ENCODE results near the gene KCNAB1.

Gene KCNAB1

GRCh38 chr3:156577736-156578135, 457.4 kb downstream of the KCNAB1 start:
- Histone ChIP-seq H3K79me2 (ENCODE audit: insufficient read depth, low read length) (no peaks in the 10 kb centered on the region), H3K27ac (ENCODE audit: low read depth, low read length, poor library complexity, severe bottlenecking) (no peak overlapping the region), H4K20me1 (ENCODE audit: insufficient read depth, low read length) (no peaks in the 10 kb centered on the region), H3K4me2 (ENCODE audit: low read length) (no peak overlapping the region), H3K4me3 (ENCODE audit: low read depth, low read length, poor library complexity, severe bottlenecking) (no peak overlapping the region), H3K4me1 (ENCODE audit: insufficient read depth, low read length, severe bottlenecking) (no peaks in the 10 kb centered on the region), H3K36me3 (ENCODE audit: insufficient read depth, low read length) (no peaks in the 10 kb centered on the region), H3F3A (ENCODE audit: insufficient read depth, low read length) (no peaks in the 10 kb centered on the region), H3K9me2 (ENCODE audit: low read depth, low read length) (no peaks in the 10 kb centered on the region), H3K9ac (ENCODE audit: low read length) (no peak overlapping the region), H2AFZ (ENCODE audit: low read length) (no peak overlapping the region), H3K27me3 (ENCODE audit: insufficient read depth, low read length) (no peaks in the 10 kb centered on the region), H3K9me3 (ENCODE audit: low read length) (no peaks in the 10 kb centered on the region)
- TF ChIP-seq CTCF (IDR thresholded peaks at IDR 0.05; ENCODE audit: low read length): no peak
- no peak for TF ChIP-seq EZH2 (IDR thresholded peaks at IDR 0.05; ENCODE audit: borderline replicate concordance, low read length)

GRCh38 chr3:156579427-156579851, 459.1 kb downstream of the KCNAB1 start:
- Histone ChIP-seq H3K9ac (ENCODE audit: low read length) (no peak overlapping the region), H3K9me3 (ENCODE audit: low read length) (no peaks in the 10 kb centered on the region), H3K4me3 (ENCODE audit: low read depth, low read length, poor library complexity, severe bottlenecking) (no peak overlapping the region), H3K27ac (ENCODE audit: low read depth, low read length, poor library complexity, severe bottlenecking) (no peak overlapping the region), H3K4me2 (ENCODE audit: low read length) (no peak overlapping the region), H3K27me3 (ENCODE audit: insufficient read depth, low read length) (no peaks in the 10 kb centered on the region), H4K20me1 (ENCODE audit: insufficient read depth, low read length) (no peaks in the 10 kb centered on the region), H2AFZ (ENCODE audit: low read length) (no peak overlapping the region), H3K4me1 (ENCODE audit: insufficient read depth, low read length, severe bottlenecking) (no peaks in the 10 kb centered on the region), H3K9me2 (ENCODE audit: low read depth, low read length) (no peaks in the 10 kb centered on the region), H3K36me3 (ENCODE audit: insufficient read depth, low read length) (no peaks in the 10 kb centered on the region), H3F3A (ENCODE audit: insufficient read depth, low read length) (no peaks in the 10 kb centered on the region), H3K79me2 (ENCODE audit: insufficient read depth, low read length) (no peaks in the 10 kb centered on the region)
- no peak for TF ChIP-seq EZH2 (IDR thresholded peaks at IDR 0.05; ENCODE audit: borderline replicate concordance, low read length)
- TF ChIP-seq CTCF (IDR thresholded peaks at IDR 0.05; ENCODE audit: low read length): no peak

- Histone ChIP-seq H3K9ac (ENCODE audit: low read length) (no peak overlapping the region), H3K79me2 (ENCODE audit: insufficient read depth, low read length) (no peaks in the 10 kb centered on the region), H3K27me3 (ENCODE audit: insufficient read depth, low read length) (no peaks in the 10 kb centered on the region), H4K20me1 (ENCODE audit: insufficient read depth, low read length) (no peaks in the 10 kb centered on the region), H3K4me1 (ENCODE audit: insufficient read depth, low read length, severe bottlenecking) (no peaks in the 10 kb centered on the region), H3K27ac (ENCODE audit: low read depth, low read length, poor library complexity, severe bottlenecking) (no peak overlapping the region), H3K4me3 (ENCODE audit: low read depth, low read length, poor library complexity, severe bottlenecking) (no peak overlapping the region), H3K4me2 (ENCODE audit: low read length) (no peak overlapping the region), H3K9me2 (ENCODE audit: low read depth, low read length) (no peaks in the 10 kb centered on the region), H2AFZ (ENCODE audit: low read length) (no peak overlapping the region), H3F3A (ENCODE audit: insufficient read depth, low read length) (no peaks in the 10 kb centered on the region), H3K36me3 (ENCODE audit: insufficient read depth, low read length) (no peaks in the 10 kb centered on the region), H3K9me3 (ENCODE audit: low read length) (no peaks in the 10 kb centered on the region)
- no peak for TF ChIP-seq CTCF (IDR thresholded peaks at IDR 0.05; ENCODE audit: low read length)
Measured at GRCh38 chr3:156581033-156581432, 460.7 kb downstream of the KCNAB1 start.
